ENCODE data around the gene PRDM11.

GRCh38 chr11:45219411-45219810 lies 73.0 kb downstream of the PRDM11 start:
- no peak for TF ChIP-seq CTCF (IDR thresholded peaks at IDR 0.05; ENCODE audit: low read length)
- TF ChIP-seq EZH2 (IDR thresholded peaks at IDR 0.05; ENCODE audit: borderline replicate concordance, low read length): no peak

All from OCI-LY1 (cell line).